H9 (cell line): ENCODE measurements around the gene ADARB2. TPM values are rescaled to one million over a fixed set of nuclear protein-coding genes. Genes with fewer than 3 reads are reported as not detected.

Source experiments
- DNase-seq: peaks from one replicate; pipeline ENCODE4 v3.0.0-alpha.2; 2017
- H2AFZ ChIP-seq: one replicate; pipeline ENCODE4 v1.6.1; 2013; ENCODE audit warnings: mild to moderate bottlenecking, low read length, control low read depth, moderate library complexity
- H2AK5ac ChIP-seq: 2 replicates; pipeline ENCODE4 v1.6.1; 2013; ENCODE audit warnings: low read length, control low read depth, mixed read lengths; ENCODE audit not compliant: insufficient read length
- H2BK120ac ChIP-seq: one replicate; pipeline ENCODE4 v1.6.1; 2013; ENCODE audit warnings: low read depth, mild to moderate bottlenecking, low read length, control low read depth, inconsistent platforms; ENCODE audit not compliant: poor library complexity, severe bottlenecking
- H2BK12ac ChIP-seq: 2 replicates; pipeline ENCODE4 v1.6.1; 2013; ENCODE audit warnings: low read length, control low read depth, mixed read lengths, low read depth; ENCODE audit not compliant: insufficient read length
- H2BK15ac ChIP-seq: 2 replicates; pipeline ENCODE4 v1.6.1; 2013; ENCODE audit warnings: low read depth, low read length, control low read depth
- H2BK20ac ChIP-seq: one replicate; pipeline ENCODE4 v1.6.1; 2013; ENCODE audit warnings: low read depth, mild to moderate bottlenecking, low read length, control low read depth, inconsistent platforms; ENCODE audit not compliant: poor library complexity, severe bottlenecking
- H2BK5ac ChIP-seq: 2 replicates; pipeline ENCODE4 v1.6.1; 2013; ENCODE audit warnings: low read length, control low read depth, mixed read lengths; ENCODE audit not compliant: insufficient read length
- H3K14ac ChIP-seq: 2 replicates; pipeline ENCODE4 v1.6.1; 2013; ENCODE audit warnings: low read length, control low read depth; ENCODE audit not compliant: insufficient read depth
- H3K18ac ChIP-seq: 2 replicates; pipeline ENCODE4 v1.6.1; 2013; ENCODE audit warnings: low read depth, mild to moderate bottlenecking, mixed read lengths, low read length, control low read depth; ENCODE audit not compliant: insufficient read length
- H3K23ac ChIP-seq: 2 replicates; pipeline ENCODE4 v1.6.1; 2013; ENCODE audit warnings: low read length, control low read depth, mixed read lengths, low read depth; ENCODE audit not compliant: insufficient read length
- H3K23me2 ChIP-seq: 2 replicates; pipeline ENCODE4 v1.6.1; 2013; ENCODE audit warnings: low read depth, mild to moderate bottlenecking, mixed read lengths, low read length, control low read depth; ENCODE audit not compliant: insufficient read length, poor library complexity, severe bottlenecking
- H3K27ac ChIP-seq: 2 replicates; pipeline ENCODE4 v1.5.1; 2013; ENCODE audit warnings: low read length, control low read depth, mixed read lengths, low read depth; ENCODE audit not compliant: insufficient read length
- H3K27me3 ChIP-seq: 2 replicates; pipeline ENCODE4 v1.6.1; 2013; ENCODE audit warnings: low read length, control low read depth, inconsistent platforms; ENCODE audit not compliant: insufficient read depth
- H3K4ac ChIP-seq: 2 replicates; pipeline ENCODE4 v1.6.1; 2013; ENCODE audit warnings: low read depth, mild to moderate bottlenecking, control low read depth, inconsistent platforms, low read length, moderate library complexity
- H3K4me1 ChIP-seq: 2 replicates; pipeline ENCODE4 v1.6.1; 2013; ENCODE audit warnings: low read length, control low read depth, inconsistent platforms; ENCODE audit not compliant: insufficient read depth
- H3K4me2 ChIP-seq: 2 replicates; pipeline ENCODE4 v1.6.1; 2013; ENCODE audit warnings: low read length, control low read depth, mixed read lengths; ENCODE audit not compliant: insufficient read length, insufficient read depth
- H3K56ac ChIP-seq: 2 replicates; pipeline ENCODE4 v1.6.1; 2013; ENCODE audit warnings: low read depth, mild to moderate bottlenecking, mixed read lengths, low read length, control low read depth; ENCODE audit not compliant: insufficient read length
- H3K79me1 ChIP-seq: 2 replicates; pipeline ENCODE4 v1.6.1; 2013; ENCODE audit warnings: low read depth, mild to moderate bottlenecking, moderate library complexity, low read length, control low read depth, inconsistent platforms; ENCODE audit not compliant: insufficient read depth, poor library complexity, severe bottlenecking
- H3K79me2 ChIP-seq: 2 replicates; pipeline ENCODE4 v1.6.1; 2013; ENCODE audit warnings: low read length, control low read depth, inconsistent platforms; ENCODE audit not compliant: insufficient read depth
- H3K9ac ChIP-seq: 2 replicates; pipeline ENCODE4 v1.6.1; 2013; ENCODE audit warnings: low read length, control low read depth, mixed read lengths; ENCODE audit not compliant: insufficient read length; ENCODE audit errors: extremely low read depth
- H3K9me3 ChIP-seq: one replicate; pipeline ENCODE4 v1.6.1; 2013; ENCODE audit warnings: low read depth, low read length, inconsistent platforms; ENCODE audit not compliant: control insufficient read depth
- H3T11ph ChIP-seq: one replicate; pipeline ENCODE4 v1.6.1; 2013; ENCODE audit warnings: mild to moderate bottlenecking, low read length, control low read depth, inconsistent platforms
- H4K20me1 ChIP-seq: one replicate; pipeline ENCODE4 v1.6.1; 2013; ENCODE audit not compliant: control insufficient read depth, insufficient read length, insufficient read depth
- H4K5ac ChIP-seq: 2 replicates; pipeline ENCODE4 v1.6.1; 2013; ENCODE audit warnings: low read depth, mild to moderate bottlenecking, mixed read lengths, low read length, control low read depth; ENCODE audit not compliant: insufficient read length
- H4K8ac ChIP-seq: replicated peaks from 2 replicates; pipeline ENCODE4 v1.6.1; 2013; ENCODE audit warnings: low read length, control low read depth, mixed read lengths, low read depth; ENCODE audit not compliant: insufficient read length
- H4K91ac ChIP-seq: 2 replicates; pipeline ENCODE4 v1.6.1; 2013; ENCODE audit warnings: low read depth, mild to moderate bottlenecking, moderate library complexity, mixed read lengths, low read length, control low read depth; ENCODE audit not compliant: insufficient read length
- H3K27ac Mint-ChIP-seq, 3 experiments: 2 replicates in 2 of 3; 3 replicates in 1 of 3; pipeline ENCODE4 v1.8.0; 2020 to 2021; ENCODE audit warnings: mixed read lengths in 3 of 3, mild to moderate bottlenecking in 1 of 3, moderate library complexity in 1 of 3
- H3K27me3 Mint-ChIP-seq: 2 replicates; pipeline ENCODE4 v1.8.0; 2021; ENCODE audit warnings: low read depth, mild to moderate bottlenecking, moderate library complexity, mixed read lengths
- H3K36me3 Mint-ChIP-seq, 3 experiments: 2 replicates in 2 of 3; 3 replicates in 1 of 3; pipeline ENCODE4 v1.8.0; 2020 to 2021; ENCODE audit warnings: low read depth in 3 of 3, mixed read lengths in 3 of 3; ENCODE audit not compliant: insufficient read depth in 1 of 3
- H3K4me1 Mint-ChIP-seq, 2 experiments: 2 replicates each; pipeline ENCODE4 v1.8.0; 2020; ENCODE audit warnings: mixed read lengths in 2 of 2
- H3K4me3 Mint-ChIP-seq, 2 experiments: 2 replicates in 1 of 2; 3 replicates in 1 of 2; pipeline ENCODE4 v1.8.0; 2020 to 2021; ENCODE audit warnings: mild to moderate bottlenecking in 2 of 2, mixed read lengths in 2 of 2, moderate library complexity in 1 of 2
- H3K9me3 Mint-ChIP-seq, 2 experiments: 2 replicates in 1 of 2; 3 replicates in 1 of 2; pipeline ENCODE4 v1.8.0; 2020; ENCODE audit warnings: mild to moderate bottlenecking in 2 of 2, mixed read lengths in 2 of 2, moderate library complexity in 1 of 2
- WGBS: extraction: QIAGEN DNeasy Blood & Tissue Kit; methylation state at CpG from one replicate; pipeline ENCODE4 v1.1.7; 2013; ENCODE audit warnings: missing lambda C conversion rate, low lambda C conversion rate, mixed read lengths; ENCODE audit not compliant: insufficient read length; ENCODE audit errors: extremely low coverage; 5-methylcytosine and 5-hydroxymethylcytosine counted together
- total RNA-seq: library from RNA; stranded (reverse); gene quantifications from 2 replicates; pipeline ENCODE4 v1.2.1, GENCODE V29; 2021
- TF ChIP-seq, protein P1 (sequence below): fragments of 200-600 bp; sonication (generic); conservative IDR thresholded peaks from 3 replicates; pipeline ENCODE4 v1.8.0; 2021; ENCODE audit warnings: antibody characterized with exemption, mild to moderate bottlenecking

The ADARB2 gene
- total RNA-seq, 1 experiment from 2014 or later: 0.87 TPM

DNA sequence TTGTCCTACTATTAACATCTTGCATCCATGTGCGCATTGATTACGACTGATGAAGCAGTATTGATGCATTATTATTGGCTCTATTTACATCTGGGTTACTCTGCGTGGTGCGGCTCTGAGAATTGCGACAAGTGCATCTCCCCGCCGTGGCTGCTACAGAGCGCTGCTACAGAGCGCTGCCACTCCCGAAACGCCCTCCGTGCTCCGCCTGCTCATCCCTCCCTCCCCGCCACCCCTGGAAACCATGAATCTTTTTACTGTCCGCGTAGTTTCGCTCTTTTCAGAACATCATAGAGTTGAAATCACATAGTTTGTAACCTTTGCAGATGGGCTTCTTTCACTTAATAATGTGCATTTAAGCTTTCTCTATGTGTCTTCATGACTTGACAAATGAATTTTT lies 74.1 kb downstream of the ADARB2 start:
- Histone ChIP-seq H3K9ac (no peak overlapping the region), H3K27ac (no peak overlapping the region), H4K91ac (no peak overlapping the region), H4K8ac (no peak overlapping the region), H3T11ph (no peak overlapping the region), H3K9me3 (no peaks in the 10 kb centered on the region), H3K4ac (no peak overlapping the region), H3K23ac (no peak overlapping the region), H2BK120ac (no peak overlapping the region), H2BK5ac (no peak overlapping the region), H3K18ac (no peak overlapping the region), H2BK12ac (no peak overlapping the region), H3K4me2 (no peak overlapping the region), H2AFZ (no peak overlapping the region), H4K20me1 (no peaks in the 10 kb centered on the region), H2BK15ac (no peak overlapping the region), H3K79me1 (no peaks in the 10 kb centered on the region), H3K27me3 (no peaks in the 10 kb centered on the region; the same call in 1 of the 2 replicates), H3K23me2 (no peaks in the 10 kb centered on the region), H3K4me1 (peaks cover 2% of the 10 kb centered on the region; the same call in 1 of the 2 replicates), H3K14ac (no peak overlapping the region), H2BK20ac (no peak overlapping the region), H3K56ac (no peak overlapping the region), H4K5ac (no peak overlapping the region), H3K79me2 (no peaks in the 10 kb centered on the region), H2AK5ac (no peak overlapping the region)
- Mint-ChIP-seq H3K4me1 (peaks cover 8 to 13% of the 10 kb centered on the region in 2 experiments), H3K9me3 (peaks cover 9% of the 10 kb centered on the region in 2 experiments), H3K36me3 (peaks cover 0 to 11% (median 4%) of the 10 kb centered on the region in 3 experiments; a peak in 6 of 7 replicates), H3K4me3 (no peak overlapping the region), H3K27ac (no peak overlapping the region), H3K27me3 (peaks cover 5% of the 10 kb centered on the region)
- TF ChIP-seq, protein P1, sequence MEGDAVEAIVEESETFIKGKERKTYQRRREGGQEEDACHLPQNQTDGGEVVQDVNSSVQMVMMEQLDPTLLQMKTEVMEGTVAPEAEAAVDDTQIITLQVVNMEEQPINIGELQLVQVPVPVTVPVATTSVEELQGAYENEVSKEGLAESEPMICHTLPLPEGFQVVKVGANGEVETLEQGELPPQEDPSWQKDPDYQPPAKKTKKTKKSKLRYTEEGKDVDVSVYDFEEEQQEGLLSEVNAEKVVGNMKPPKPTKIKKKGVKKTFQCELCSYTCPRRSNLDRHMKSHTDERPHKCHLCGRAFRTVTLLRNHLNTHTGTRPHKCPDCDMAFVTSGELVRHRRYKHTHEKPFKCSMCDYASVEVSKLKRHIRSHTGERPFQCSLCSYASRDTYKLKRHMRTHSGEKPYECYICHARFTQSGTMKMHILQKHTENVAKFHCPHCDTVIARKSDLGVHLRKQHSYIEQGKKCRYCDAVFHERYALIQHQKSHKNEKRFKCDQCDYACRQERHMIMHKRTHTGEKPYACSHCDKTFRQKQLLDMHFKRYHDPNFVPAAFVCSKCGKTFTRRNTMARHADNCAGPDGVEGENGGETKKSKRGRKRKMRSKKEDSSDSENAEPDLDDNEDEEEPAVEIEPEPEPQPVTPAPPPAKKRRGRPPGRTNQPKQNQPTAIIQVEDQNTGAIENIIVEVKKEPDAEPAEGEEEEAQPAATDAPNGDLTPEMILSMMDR: no peak
- WGBS: no CpG with 5 or more reads among the region's 17 CpGs
- DNase-seq: no peak
